B cell (primary cell): Measurements from ENCODE around the gene C15orf39. TPM values are rescaled to one million over a fixed set of nuclear protein-coding genes. Genes with fewer than 3 reads are reported as not detected.
"Not testable (repeated sequence)": the region's sequence is repeated elsewhere in the genome, so short reads cannot be mapped to it uniquely, and the experiment has no call there.

ENCODE experiments used
- ATAC-seq: fragments of 200-7000 bp; cut with Tn5 transposase; one replicate; pipeline ENCODE4 v1.10.0; 2021; ENCODE audit warnings: low read depth, mild to moderate bottlenecking, moderate number of reproducible peaks, moderate library complexity
- CTCF ChIA-PET: fragments of 350-600 bp; sonication (Branson Sonifier 250); formaldehyde crosslinking; loops from one replicate; lab custom pipeline; 2021; ENCODE audit warnings: antibody characterized with exemption, inconsistent platforms; lab: Charles Lee
- POLR2A ChIA-PET: fragments of 350-600 bp; sonication (Branson Sonifier 250); formaldehyde crosslinking; loops from one replicate; lab custom pipeline; 2021; ENCODE audit warnings: antibody characterized with exemption; lab: Charles Lee
- DNase-seq: peaks from one replicate; pipeline ENCODE4 v3.0.0; 2013
- H2AFZ ChIP-seq: 2 replicates; pipeline ENCODE4 v1.6.1; 2012; ENCODE audit warnings: mild to moderate bottlenecking, low read depth, low read length; ENCODE audit not compliant: insufficient read depth, poor library complexity, severe bottlenecking
- H3K27ac ChIP-seq, 2 donors: 1 replicate in 1 of 2; 2 replicates in 1 of 2; pipeline ENCODE4 v1.5.1; 2012 to 2013; ENCODE audit warnings: low read length in 2 of 2, mild to moderate bottlenecking in 2 of 2, moderate library complexity in 1 of 2
- H3K27me3 ChIP-seq, 4 experiments: fragments of 200-600 bp in 1 of 4; sonication (generic) in 1 of 4; replicated peaks in 1 of 4; 1 replicate in 2 of 4; 2 replicates in 2 of 4; pipeline versions ENCODE4 v1.6.1 to v1.7.0; 2013 to 2016; ENCODE audit warnings: low read length in 3 of 4, mild to moderate bottlenecking in 2 of 4, mixed read lengths in 1 of 4, moderate library complexity in 1 of 4; ENCODE audit not compliant: insufficient read depth in 4 of 4, control insufficient read depth in 3 of 4; ENCODE audit errors: control extremely low read depth in 1 of 4
- H3K36me3 ChIP-seq, 2 experiments: replicated peaks in 1 of 2; 1 replicate in 1 of 2; 2 replicates in 1 of 2; pipeline versions ENCODE4 v1.6.1 to v1.7.1; 2013; ENCODE audit warnings: low read length in 1 of 2; ENCODE audit not compliant: insufficient read depth in 2 of 2, control insufficient read depth in 1 of 2; ENCODE audit errors: control extremely low read depth in 1 of 2, extremely low read depth in 1 of 2
- H3K4me1 ChIP-seq, 2 donors: fragments of 200-600 bp in 1 of 2; sonication (generic) in 1 of 2; 1 replicate in 1 of 2; 2 replicates in 1 of 2; pipeline versions ENCODE4 v1.5.1 to v1.6.1; 2013 to 2017; ENCODE audit warnings: low read length in 2 of 2; ENCODE audit not compliant: control insufficient read depth in 2 of 2, insufficient read depth in 2 of 2
- H3K4me2 ChIP-seq: replicated peaks from 2 replicates; pipeline ENCODE3; 2012; ENCODE audit warnings: mild to moderate bottlenecking, low read depth, low read length; ENCODE audit not compliant: poor library complexity, severe bottlenecking
- H3K4me3 ChIP-seq, 5 experiments: fragments of 200-600 bp in 1 of 5; sonication (generic) in 1 of 5; 1 replicate in 3 of 5; 2 replicates in 2 of 5; pipeline versions ENCODE4 v1.5.1 to v1.7.0; 2011 to 2016; ENCODE audit warnings: low read length in 4 of 5, mild to moderate bottlenecking in 4 of 5, low read depth in 2 of 5, control low read depth in 1 of 5, moderate library complexity in 1 of 5; ENCODE audit not compliant: insufficient read depth in 1 of 5; ENCODE audit errors: control extremely low read depth in 1 of 5, extremely low read depth in 1 of 5
- H3K79me2 ChIP-seq: fragments of 200-600 bp; sonication (generic); one replicate; pipeline ENCODE4 v1.6.0; 2016; ENCODE audit warnings: low read length; ENCODE audit not compliant: control insufficient read depth, insufficient read depth
- H3K9ac ChIP-seq: fragments of 200-600 bp; sonication (generic); 2 replicates; pipeline ENCODE4 v1.6.1; 2017; ENCODE audit warnings: mild to moderate bottlenecking, low read length, moderate library complexity
- H3K9me3 ChIP-seq, 3 donors: one replicate each; pipeline versions ENCODE4 v1.6.1 to v1.7.1; 2013; ENCODE audit warnings: low read length in 2 of 3; ENCODE audit not compliant: control insufficient read depth in 2 of 3, insufficient read depth in 1 of 3; ENCODE audit errors: control extremely low read depth in 1 of 3
- H4K20me1 ChIP-seq: 2 replicates; pipeline ENCODE4 v1.6.0; 2012; ENCODE audit warnings: mild to moderate bottlenecking, low read length; ENCODE audit not compliant: insufficient read depth, control insufficient read depth, poor library complexity, severe bottlenecking
- H3K27ac Mint-ChIP-seq: one replicate; pipeline ENCODE4 v1.8.0; 2021; ENCODE audit warnings: mixed read lengths
- H3K27me3 Mint-ChIP-seq: one replicate; pipeline ENCODE4 v1.8.0; 2021; ENCODE audit warnings: mixed read lengths
- H3K4me1 Mint-ChIP-seq: one replicate; pipeline ENCODE4 v1.8.0; 2021; ENCODE audit warnings: mixed read lengths
- H3K4me3 Mint-ChIP-seq: one replicate; pipeline ENCODE4 v1.8.0; 2021; ENCODE audit warnings: mixed read lengths
- H3K9me3 Mint-ChIP-seq: one replicate; pipeline ENCODE4 v1.8.0; 2022; ENCODE audit warnings: mixed read lengths; ENCODE audit not compliant: insufficient read depth
- CTCF ChIP-seq: fragments of 200-600 bp; IDR thresholded peaks from one replicate; pipeline ENCODE4 v1.8.0; 2022; ENCODE audit warnings: antibody characterized with exemption, mild to moderate bottlenecking
- EZH2 ChIP-seq: IDR thresholded peaks from 2 replicates; pipeline ENCODE4 v1.6.1; 2012; ENCODE audit warnings: borderline replicate concordance, low read depth, mild to moderate bottlenecking, moderate library complexity, low read length; ENCODE audit not compliant: insufficient read depth, poor library complexity, severe bottlenecking
- WGBS: methylation state at CpG from one replicate; pipeline ENCODE4 v1.1.5; 2013; ENCODE audit warnings: missing lambda C conversion rate; ENCODE audit not compliant: insufficient coverage; 5-methylcytosine and 5-hydroxymethylcytosine counted together
- intact Hi-C: fragments of 100-400 bp; cut with micrococcal nuclease; formaldehyde crosslinking; loops from one replicate; pipeline ENCODE4 v1.10.0; 2022
- polyA plus RNA-seq: library from polyadenylated mRNA; depleted of rRNA; stranded (reverse); fragments of >200 nt; gene quantifications from 2 replicates; pipeline ENCODE4 v1.2.3, GENCODE V29; 2012
- total RNA-seq, 2 donors: library from RNA; stranded (reverse); fragments of 120-200 nt in 1 of 2; gene quantifications; 1 replicate in 1 of 2; 2 replicates in 1 of 2; pipeline versions ENCODE4 v1.2.3 to v1.2.4, GENCODE V29; 2013 to 2022

The C15orf39 gene
- total and polyA plus RNA-seq, 2 donors (not counting 1 experiment from before 2014, with no cell fraction given): 12.4 to 72.7 TPM

DNA sequence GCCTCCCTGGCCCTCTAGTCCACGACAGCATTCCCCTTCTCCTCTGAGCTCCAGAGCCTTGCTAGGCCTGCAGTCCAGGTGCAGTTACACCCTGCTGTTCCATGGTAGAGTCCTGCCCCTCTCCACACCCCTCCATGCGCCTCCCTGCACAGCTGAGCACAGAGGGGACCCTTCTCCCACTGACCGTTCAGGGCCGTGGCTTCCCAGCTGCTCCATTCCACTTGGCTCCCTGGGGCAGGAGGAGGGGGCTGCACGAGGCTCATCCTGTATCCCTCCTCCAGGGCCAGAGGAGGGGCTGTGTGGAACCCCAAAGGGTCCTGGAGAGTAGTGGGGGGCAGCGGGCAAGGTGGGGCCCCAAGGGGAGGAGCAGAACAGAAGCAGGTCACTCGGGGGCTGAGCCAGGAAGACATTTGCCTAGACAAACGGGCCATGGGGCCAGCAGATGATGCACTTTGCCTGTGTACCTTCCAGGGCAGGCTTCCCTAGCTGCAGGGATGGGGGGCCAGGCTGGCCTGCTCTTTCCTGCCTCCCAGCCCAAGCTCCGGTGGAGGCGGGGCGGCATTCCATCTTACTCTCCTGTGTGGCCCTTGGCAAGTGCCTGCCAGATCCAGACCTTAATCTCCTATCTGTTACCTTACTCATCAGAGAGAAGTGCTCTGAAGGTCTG lies 35.8 kb downstream of the C15orf39 start:
- Histone ChIP-seq H3K36me3 (no peaks in the 10 kb centered on the region), H3K4me1 (no peaks in the 10 kb centered on the region), H3K79me2 (no peaks in the 10 kb centered on the region), H3K4me3 (no peak overlapping the region), H4K20me1 (no peaks in the 10 kb centered on the region), H3K4me2 (no peak overlapping the region), H2AFZ (no peak overlapping the region), H3K9ac (no peak overlapping the region), H3K9me3 (no peaks in the 10 kb centered on the region), H3K27me3 (peaks cover 0 to 14% (median 1%) of the 10 kb centered on the region in 4 experiments), H3K27ac (no peak overlapping the region)
- no peak overlapping the region for H3K27ac Mint-ChIP-seq
- CTCF ChIA-PET: no interaction called here
- H3K4me3 Mint-ChIP-seq: no peak overlapping the region
- H3K4me1 Mint-ChIP-seq: no peaks in the 10 kb centered on the region
- intact Hi-C loops: no loop called here
- POLR2A ChIA-PET: no interaction called here
- TF ChIP-seq CTCF (no peak), EZH2 (no peak)
- peaks cover 24% of the 10 kb centered on the region for H3K27me3 Mint-ChIP-seq
- ATAC-seq (no peak), DNase-seq (no peak)
- no peaks in the 10 kb centered on the region for H3K9me3 Mint-ChIP-seq
- 85% methylated on average over 11 of the region's 11 CpGs for WGBS

DNA sequence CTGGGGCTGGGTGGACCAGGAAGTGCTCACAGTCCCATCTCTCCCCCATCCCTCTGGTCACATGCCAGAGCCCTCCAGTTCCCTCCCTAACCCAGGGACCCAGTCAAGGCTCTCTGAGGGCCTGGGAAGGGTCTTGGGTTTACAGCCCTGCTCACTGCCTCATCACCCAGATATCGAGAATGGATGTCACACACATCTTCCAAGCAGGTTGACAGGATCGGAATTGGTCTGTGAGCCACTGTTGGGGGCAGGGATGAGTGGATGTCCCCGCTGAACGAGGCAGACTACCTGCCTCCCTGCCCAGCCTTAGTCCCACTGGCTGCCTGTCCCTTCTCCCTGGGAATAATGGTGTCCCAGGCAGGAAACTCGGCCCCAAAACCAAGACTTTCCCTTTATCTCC lies 36.5 kb downstream of the C15orf39 start:
- CTCF ChIA-PET: no interaction called here
- Histone ChIP-seq H3K4me1 (no peaks in the 10 kb centered on the region), H2AFZ (no peak overlapping the region), H3K4me3 (no peak overlapping the region), H3K79me2 (no peaks in the 10 kb centered on the region), H3K9me3 (no peaks in the 10 kb centered on the region), H3K27me3 (peaks cover 0 to 11% (median 1%) of the 10 kb centered on the region in 4 experiments), H3K36me3 (no peaks in the 10 kb centered on the region), H4K20me1 (no peaks in the 10 kb centered on the region), H3K9ac (no peak overlapping the region), H3K27ac (no peak overlapping the region), H3K4me2 (no peak overlapping the region)
- Mint-ChIP-seq H3K27ac (no peak overlapping the region), H3K9me3 (no peaks in the 10 kb centered on the region), H3K27me3 (peaks cover 20% of the 10 kb centered on the region), H3K4me3 (no peak overlapping the region), H3K4me1 (no peaks in the 10 kb centered on the region)
- no peak for DNase-seq
- TF ChIP-seq EZH2 (no peak), CTCF (no peak)
- WGBS: 97% methylated on average over 3 of the region's 5 CpGs
- intact Hi-C loops: no loop called here
- POLR2A ChIA-PET: no interaction called here
- no peak for ATAC-seq

- H3K79me2 ChIP-seq, H3K4me3 ChIP-seq, POLR2A ChIA-PET, H3K27ac Mint-ChIP-seq, H3K4me2 ChIP-seq, H3K4me1 Mint-ChIP-seq, H3K27me3 Mint-ChIP-seq, H3K27me3 ChIP-seq, ATAC-seq, CTCF ChIA-PET, H4K20me1 ChIP-seq, H3K4me1 ChIP-seq, intact Hi-C loops, H3K9me3 ChIP-seq, DNase-seq, H3K4me3 Mint-ChIP-seq, H2AFZ ChIP-seq, H3K36me3 ChIP-seq, H3K27ac ChIP-seq, H3K9me3 Mint-ChIP-seq, H3K9ac ChIP-seq: not testable (repeated sequence)
- no CpG with 5 or more reads among the region's 1 CpG for WGBS
These were observed 44.1 kb downstream of the C15orf39 start for GRCh38 chr15:75245741-75246140.
